Right lobe of liver (tissue), 4 donors: Measurements from ENCODE around the gene GPRC5B.

Source experiments
- CTCF ChIP-seq, 4 donors: fragments of 200-600 bp in 3 of 4; fragments of 450-650 bp in 1 of 4; IDR thresholded peaks; one replicate each; pipeline versions ENCODE4 v1.5.1 to v1.8.0; 2016 to 2022; ENCODE audit warnings: antibody characterized with exemption in 4 of 4, mild to moderate bottlenecking in 2 of 4
- POLR2A ChIP-seq: fragments of 450-650 bp; IDR thresholded peaks from one replicate; pipeline ENCODE4 v1.6.1; 2017; ENCODE audit warnings: antibody characterized with exemption, mild to moderate bottlenecking
- donor health status: DM: no; HTN: no; CAD: no.
- donor health status: DM: no; HTN: no; CAD: no.
- donor health status: DM: no; HTN: yes; CAD: no.

DNA sequence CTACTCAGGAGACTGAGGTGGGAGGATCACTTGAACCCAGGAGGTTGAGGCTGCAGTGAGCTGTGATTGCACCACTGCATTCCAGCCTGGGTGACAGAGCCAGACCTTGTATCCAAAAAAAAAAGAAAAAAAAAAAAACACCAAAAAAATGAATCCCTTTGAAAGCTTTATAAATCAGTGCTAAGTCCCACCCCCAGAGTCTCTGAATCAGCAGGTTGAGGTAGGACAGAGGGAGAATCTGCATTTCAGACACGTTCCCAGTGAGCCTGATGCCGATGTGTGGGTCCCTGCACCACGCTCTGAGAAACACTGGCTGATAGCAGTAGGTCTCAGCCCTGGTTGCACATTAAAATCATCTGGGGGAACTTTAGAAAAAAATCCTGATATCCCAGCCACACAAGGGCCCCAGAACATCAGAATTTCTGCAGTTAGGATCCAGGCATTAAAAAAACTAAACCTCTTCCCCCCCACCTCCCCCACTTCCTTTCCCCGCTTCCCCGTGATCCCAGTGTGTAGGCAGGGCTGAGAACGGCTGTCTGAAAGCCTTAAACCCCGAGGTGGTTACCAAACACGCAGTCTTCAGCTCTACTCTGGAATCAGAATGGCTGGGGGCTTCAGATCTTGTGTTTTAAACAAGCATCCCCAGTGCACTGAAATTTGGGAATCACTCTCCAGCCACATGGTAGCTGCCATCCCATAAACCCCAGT is 27.3 kb upstream of the GPRC5B start:
- TF ChIP-seq CTCF (IDR thresholded peaks at IDR 0.05) (no peak), POLR2A (no peak)
